Stimulated activated CD8-positive, alpha-beta memory T cell treated with anti-CD3 and anti-CD28 coated beads, Interleukin-4, amount 100 ng/mL, for 48 hours (primary cell): Measurements from ENCODE around the gene C5orf58.
A peak's percentile ranks its signal among the peaks of the same experiment; 100 is the strongest.
"Not testable (repeated sequence)": the region's sequence is repeated elsewhere in the genome, so short reads cannot be mapped to it uniquely, and the experiment has no call there.

Experiments used
- DNase-seq: peaks from one replicate; pipeline ENCODE4 v3.0.0-alpha.2; 2020

C5orf58 gene

DNA sequence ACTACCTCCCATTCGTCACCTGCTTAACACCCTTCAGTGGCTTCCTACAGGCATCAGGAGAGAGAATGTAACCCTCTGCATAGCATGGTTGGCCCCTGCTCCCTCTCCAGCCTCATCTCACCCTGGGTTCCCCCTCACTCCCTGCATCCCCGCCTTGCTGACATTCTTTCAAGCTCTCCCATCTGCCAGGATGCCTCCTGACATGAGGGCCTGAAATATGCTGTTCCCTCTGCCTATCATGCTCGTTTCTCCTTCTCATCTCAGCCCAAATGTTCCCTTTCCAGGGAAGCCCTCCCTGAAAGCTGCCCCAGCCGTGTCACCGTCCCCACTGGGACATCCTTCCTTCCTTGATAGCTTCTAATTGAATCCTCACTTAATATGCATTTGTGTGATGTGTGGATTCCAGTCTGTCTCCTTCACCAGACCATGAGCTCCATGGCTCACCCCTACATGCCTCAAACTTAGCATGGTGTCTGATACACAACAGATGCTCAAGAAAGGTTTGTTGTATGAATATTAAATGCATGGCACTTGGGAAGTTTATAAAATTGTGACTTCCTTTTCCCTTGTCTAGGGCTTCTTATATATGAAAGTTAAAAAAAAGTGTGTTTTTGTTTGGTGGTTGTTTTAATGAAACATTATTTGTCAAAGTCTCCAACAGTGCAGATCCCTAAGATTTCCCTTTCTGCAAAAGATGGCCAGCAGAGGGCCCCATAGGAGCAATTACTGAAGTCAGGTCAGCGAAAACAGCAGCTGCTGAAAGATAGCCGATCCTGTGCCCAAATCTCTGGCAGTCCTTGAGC lies 7.3 kb upstream of the C5orf58 start:
- peak; percentile 87 for DNase-seq

DNA sequence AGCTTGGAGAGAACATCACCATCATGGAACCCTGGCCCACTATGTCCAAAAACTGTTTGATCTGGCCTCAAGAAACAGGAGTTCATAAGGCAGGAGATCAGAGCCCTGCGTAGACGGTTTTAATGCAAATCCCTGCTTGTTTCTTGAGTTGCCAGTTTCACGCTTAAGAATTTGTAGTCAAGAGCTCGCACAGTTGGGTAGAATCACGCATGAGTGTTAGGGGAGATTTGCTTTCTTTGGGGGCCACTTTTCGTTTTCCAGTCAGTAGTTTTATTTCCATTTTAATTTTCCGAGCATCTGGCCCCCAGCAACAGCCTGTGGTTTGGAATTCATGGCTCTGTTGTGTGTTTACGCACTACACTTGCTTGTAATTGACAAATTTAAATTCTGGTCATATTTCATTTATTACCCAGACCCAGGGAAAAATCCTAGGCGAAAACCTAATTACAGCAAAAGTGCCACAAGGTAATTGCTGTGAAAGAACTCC lies 6.6 kb upstream of the C5orf58 start:
- DNase-seq, result no peak

DNA sequence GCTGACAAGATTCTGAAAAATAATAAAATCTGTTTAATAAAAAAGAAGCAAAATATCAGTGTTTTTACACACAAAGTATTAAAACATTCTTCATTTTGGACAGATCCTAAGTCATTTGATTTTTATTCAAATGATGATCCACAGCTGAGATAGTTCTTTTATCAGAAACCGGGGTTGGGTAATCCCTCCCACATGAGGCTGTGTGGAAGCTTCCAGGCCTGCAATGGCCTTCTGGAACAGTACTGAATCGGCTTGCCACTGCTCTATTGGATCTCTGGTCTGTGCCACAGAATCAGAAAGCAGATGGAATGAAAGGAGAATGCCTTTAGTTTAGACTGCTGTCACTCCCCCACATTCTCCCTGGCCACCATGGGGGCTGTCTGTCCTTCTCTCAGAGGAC lies 6.1 kb upstream of the C5orf58 start:
- DNase-seq, result no peak

DNA sequence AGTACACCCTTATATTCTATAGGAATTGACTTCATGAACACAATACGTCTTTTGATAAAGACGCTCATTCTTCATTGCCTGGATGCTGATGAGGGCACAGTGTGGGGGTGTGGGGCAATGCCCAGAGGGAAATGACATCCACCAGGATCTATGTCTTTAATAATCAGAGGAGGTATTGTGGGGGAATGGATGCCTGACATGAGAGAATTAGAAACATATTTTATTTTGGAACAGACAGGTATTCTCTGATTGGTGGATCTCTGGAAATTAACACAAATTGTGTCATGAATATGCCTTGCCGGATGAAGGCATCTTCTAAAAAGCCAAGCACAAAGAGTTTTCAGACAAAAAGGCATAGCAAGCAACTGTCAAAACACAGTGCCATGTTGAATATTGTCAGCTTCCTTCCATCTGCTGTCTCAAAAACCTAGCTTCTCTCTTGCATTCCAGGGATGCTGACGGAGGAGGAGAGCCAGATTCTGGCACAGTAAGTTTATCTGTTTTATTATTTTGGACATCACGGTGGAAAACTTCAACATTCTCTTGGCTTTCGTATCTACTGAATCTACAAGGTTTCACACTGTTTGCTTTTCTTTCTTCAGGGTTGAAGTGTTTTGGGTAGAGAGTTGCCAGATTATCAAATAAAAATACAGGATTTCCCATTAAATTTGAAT lies 3.9 kb upstream of the C5orf58 start:
- no peak for DNase-seq

DNA sequence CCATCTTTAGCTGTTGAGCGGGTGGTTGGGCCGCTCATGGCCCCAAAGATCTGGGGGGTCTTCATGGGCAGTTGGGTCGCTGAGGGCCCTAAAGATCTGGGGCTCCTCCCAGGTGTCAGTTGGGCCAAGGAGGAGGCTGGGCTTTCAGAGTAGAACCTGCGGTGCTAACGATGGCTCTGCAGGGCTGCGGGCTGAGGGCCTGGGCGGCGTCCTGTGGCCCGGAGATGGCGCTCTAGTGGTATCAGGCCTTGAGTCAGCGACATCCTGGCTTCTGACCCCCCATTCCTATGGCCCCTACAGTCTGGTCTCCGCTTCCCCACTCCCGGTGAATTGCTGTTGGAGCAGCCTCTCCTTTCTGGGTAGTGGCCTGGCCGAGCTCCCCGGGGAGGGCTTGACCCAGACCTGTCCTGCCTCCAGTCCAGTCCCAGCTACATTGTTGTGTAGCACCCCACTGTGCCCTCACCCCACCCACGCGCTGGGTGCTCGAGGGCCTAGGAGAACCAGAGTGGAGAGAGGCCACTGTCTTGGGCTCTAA lies 640 bp downstream of the C5orf58 start:
- no peak for DNase-seq

DNA sequence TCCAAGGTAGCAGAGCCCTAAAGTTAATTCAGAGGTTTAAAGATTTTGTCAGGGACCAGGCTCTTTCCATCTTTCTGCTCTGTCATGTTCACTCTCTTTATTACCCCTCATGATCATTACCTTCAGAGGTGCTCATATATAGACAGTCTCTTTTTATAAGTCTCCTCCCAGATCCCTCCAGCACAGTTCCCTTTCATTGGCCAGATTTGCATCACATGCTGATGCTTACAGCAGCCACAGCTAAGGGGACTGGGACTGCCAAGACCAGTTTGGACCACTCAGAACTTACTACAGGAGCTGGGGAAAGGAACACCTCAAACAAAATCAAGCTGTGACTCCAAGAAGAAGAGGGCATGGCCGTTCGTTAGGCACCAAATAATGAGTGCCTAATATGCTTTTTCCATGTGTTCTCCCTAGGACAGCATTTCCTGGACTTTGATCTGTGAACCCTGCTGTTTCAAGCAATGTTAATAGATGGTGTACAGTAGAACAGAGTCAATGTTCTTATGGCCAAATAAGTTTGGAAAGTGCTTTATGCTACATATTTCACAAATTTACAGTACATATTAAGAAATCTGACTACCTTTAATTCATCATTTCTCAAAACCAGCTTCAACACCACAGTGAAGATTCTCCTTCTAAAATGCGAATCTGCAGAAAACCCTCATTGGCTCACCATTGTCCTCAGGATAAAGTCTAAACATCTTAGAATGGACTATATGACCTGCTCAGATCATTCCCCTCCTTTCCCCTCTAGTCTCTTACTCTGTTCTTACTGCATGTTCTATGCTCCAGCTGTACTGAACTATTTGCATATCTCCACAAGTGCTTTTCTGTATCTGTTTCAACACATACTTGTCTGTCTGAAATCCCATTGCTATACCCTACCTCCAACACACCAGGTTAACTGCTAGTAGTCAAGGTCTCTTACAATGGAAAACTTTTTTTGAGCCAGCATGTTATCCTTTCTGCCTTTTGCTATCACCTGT lies 3.4 kb downstream of the C5orf58 start:
- DNase-seq, result no peak

DNA sequence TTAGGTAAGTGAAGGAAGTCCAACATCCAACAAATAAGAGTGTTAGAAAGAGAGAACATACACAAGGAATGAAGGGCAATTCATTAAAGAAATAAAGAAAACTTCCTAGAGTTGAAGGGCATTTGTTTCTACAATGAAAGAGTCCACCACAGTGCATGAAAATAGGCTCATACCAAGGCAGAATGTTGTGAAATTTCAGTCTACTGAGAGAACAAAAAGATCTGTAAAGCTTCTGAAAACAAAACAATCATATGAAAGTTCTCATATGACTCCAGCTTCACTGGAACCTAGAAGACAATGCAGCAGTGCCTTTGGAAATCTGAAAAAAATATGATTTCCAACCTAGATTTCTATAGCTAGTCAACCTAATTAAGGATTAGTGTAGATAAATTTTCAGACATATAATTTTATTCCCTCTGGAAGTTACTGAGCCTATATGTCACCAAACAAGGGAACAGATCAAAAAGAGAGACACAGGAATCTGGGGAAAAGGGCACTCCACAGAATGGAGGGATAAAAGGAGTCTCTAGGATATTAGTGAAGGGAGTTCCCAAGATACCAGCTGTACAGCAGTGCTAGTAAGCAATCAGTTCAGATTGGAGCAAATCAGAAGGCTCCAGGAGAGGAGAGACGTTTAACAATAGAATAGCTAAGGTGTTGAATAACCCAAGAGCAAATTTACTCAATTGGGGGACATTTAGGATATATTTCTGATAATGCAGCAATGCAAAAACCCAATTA lies 5.8 kb downstream of the C5orf58 start:
- DNase-seq, result no peak

DNA sequence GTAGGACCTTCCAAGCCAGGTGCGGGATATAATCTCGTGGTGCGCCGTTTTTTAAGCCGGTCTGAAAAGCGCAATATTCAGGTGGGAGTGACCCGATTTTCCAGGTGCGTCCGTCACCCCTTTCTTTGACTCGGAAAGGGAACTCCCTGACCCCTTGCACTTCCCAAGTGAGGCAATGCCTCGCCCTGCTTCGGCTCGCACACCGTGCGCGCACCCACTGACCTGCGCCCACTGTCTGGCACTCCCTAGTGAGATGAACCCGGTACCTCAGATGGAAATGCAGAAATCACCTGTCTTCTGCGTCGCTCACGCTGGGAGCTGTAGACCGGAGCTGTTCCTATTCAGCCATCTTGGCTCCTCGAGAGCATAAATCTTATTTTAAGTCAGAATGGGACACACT lies 12.7 kb downstream of the C5orf58 start:
- DNase-seq, result not testable (repeated sequence)

DNA sequence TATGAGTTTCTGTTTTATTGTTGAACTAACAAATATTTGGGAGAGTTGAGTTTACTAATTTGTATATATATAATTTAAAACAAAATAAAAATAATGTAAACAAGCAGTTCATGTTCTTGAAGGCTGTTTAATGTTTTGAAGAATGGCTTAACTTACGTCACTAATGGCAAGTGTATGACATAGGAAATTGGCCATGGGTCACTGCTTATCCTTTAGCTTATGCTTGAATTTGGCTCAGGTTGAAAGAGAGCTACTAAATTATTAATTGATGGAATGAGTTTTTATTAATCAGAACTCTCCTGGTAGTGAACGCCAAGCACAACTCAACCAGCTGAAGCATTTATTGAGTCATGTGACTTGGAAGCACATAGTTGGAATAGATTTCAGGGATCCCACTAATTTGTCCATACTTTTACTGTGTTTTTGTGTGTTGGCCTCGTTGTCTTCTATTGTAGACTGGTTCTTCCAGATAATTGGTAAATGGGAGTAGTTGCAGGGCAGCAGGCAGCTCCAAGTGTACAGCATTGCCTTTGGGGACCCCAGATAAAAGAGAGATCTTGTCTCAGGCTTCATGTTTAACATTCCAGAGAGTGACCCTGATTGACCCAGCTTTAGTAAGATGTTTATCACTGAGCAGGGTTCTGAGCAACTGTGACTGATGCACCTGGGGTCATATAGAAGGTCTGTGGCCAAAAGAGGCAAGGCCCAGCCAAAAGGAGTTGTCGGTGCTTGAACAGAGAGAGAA lies 13.5 kb downstream of the C5orf58 start:
- no peak for DNase-seq

DNA sequence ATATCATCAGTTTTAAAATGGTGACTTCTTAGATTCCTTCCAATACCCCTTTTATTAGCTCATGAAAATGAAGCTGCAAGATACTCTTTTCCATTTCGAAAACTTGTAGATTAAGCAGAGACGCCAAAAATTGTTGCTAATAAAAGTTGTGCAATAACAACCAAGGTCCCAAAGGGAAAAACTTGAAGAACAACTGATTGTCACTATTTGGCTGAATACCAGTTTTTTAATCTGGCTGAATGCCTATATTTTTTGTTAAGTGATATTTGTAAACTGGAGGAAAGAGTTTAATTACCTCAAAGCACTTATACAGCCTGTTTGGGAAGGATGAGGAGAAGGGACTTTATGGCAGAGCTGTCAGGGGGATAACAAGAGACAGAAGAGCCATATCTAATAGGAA lies 14.6 kb downstream of the C5orf58 start:
- no peak for DNase-seq

DNA sequence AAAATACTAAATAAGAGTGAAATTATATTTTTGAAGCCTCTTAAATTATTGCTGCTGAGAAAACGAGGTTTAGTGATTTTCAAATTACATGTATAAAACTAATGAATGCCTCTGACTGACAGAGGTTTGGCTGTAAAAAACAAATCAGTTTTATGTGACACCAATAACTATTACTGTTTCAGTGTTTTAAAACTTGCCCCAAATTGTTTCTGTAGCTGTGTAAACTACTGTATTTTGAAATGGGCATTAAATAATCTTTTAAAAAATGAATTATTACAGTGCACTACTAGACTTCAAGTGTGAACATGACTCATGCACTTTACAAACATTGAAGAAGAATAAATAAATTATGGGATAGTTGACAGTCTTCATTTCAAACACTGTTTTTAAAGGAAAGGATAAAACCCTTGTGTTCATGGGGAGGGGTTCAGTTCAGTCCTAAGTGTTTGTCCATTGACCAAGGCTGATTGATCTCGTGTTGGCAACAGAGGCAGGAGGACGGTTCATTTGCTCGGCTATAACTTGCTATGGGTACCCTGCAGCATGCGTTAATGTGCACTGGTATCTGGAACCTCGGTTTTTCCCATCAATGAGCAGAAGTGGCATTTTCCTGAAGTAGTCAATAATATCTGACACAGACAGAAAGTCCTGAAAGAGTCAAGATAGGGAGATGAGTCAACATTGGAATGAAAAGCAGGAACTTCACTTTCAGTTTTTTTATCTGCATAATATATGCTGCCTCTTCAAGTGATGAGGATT lies 15.6 kb downstream of the C5orf58 start:
- no peak for DNase-seq

DNA sequence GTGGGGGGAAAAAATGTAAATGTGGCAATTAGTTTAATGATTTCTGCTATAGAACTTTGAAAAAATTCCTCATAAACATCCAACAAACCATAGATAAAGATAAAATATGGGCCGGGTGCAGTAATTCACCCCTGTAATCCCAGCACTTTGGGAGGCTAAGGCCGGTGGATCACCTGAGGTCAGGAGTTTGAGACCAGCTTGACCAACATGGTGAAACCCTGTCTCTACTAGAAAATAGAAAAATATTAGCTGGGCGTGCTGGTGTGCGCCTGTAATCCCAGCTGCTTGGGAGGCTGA lies 16.1 kb downstream of the C5orf58 start:
- DNase-seq, result not testable (repeated sequence)

DNA sequence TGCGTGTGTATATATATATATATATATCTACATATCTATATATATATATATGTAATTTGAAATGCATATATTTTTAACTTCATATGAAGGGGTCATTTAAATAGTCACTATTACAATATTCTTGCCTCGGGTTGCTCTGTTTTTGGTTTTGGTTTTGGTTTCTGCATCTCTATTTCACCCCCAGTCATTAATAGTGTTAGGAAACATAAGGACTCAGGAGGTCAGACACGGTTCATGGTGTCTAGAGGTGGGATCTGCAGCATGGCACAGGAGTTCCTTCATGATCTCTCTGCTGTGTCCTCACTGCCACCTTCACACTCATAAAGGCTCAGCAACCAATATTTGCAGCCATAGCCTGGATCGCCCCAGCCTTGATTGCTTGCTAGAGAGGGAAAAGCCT lies 16.6 kb downstream of the C5orf58 start:
- DNase-seq, result no peak

DNA sequence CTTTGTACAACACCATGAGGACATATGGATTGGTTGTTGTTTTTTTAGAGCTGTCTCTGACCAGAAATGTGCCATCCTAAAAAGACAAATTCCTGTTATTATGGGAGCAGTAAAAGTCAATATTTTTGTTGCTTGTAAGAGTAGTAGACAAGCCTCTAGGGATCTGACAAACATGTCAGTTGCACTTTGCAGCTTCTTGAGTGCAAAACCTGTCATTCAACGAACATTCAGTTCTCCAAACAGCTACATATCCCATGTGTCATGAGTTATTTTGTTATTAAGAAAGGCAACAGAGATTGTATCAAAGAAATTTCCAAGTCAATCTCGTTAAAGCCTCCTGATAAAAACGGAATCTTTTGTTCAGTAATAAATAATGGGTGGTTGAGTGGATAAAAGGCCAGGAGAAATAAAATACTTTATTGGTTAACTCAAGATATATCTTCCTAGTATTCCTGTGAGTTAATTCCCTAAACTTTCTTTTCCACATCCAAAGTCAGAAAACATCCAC lies 18.1 kb downstream of the C5orf58 start:
- no peak for DNase-seq

DNA sequence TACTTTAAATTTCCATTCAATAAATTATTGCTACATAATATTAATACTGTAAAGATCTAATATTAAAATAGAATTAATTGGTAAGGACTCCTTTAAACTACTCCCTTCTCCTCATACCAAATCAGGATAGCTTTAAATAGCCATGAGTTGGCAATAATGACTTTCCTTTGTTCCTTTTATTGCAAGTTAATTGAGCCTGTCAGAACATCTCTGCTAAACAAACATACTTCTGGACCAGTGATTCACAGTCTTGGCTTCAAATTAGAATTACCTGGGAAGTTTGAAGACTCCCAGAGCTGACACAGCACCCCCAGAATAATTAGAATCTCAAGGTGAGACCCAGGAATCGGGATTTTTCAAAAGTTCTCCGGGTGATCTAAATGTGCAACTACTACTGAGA lies 18.7 kb downstream of the C5orf58 start:
- no peak for DNase-seq

DNA sequence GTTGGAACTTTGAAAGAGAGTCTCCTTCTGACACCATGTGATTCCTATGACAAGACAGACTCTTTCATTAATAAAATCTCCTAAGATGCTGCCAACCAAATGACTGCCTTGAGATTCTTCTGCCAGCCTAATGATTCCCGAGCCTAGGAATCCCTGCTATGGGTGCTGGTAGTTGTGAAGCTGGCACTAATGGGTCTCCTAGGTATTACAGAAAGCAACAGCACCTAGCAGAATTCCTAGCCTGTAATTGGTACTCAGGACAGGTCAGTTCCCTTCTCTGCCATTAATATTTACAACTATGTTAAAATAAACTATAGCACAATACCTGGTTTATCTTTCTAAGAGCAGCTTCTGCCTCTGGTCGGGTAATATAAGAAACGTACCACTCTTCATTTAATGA lies 19.3 kb downstream of the C5orf58 start:
- no peak for DNase-seq

DNA sequence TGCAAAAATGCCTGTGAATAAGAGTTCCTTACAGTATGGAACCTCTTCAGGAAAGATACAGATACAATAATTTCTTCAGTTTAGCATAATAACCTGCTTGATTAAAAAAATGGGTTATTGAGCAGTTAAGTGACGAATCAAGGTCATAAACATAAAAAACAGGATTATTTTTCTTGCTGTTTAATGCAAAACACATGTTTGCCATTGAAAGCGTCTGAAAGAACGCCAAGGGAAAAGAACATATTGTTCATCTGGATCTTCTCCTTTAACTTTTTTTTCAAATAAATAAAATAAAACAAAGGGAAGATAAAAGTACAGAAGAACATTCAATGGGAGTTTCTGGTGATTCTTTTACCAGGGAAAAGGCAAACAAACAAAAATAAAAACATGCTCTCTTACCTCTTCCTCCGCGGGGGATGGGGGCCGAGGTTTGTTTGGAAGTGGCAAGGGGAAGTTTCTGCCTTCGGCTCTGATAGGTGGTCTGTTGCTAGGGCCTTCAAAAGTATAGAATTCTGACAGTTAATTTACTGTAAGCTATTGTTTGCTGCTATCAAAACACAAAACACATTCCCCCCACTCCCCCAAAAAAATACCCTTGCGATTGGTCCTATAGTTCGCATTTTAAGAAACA lies 20.1 kb downstream of the C5orf58 start:
- DNase-seq, result no peak

DNA sequence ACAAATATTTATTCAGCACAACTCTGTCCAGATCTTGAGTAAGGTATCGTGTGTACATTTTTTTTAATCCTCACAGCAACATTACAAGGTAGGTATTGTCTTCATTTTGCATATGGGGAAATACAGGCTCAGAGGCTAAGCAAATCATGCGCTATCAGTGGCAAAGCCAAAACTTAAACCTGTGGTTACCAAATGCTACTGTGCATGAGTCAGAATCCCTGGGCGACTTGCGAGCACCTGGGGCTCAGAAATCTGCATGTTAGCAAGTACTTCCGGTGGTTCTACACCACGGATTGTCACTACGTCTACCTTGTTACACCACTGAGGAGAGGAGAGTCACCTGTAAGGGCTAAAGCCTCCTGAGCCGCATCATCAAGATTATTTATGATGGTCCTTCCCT lies 21.3 kb downstream of the C5orf58 start:
- peak; percentile 65 for DNase-seq

DNA sequence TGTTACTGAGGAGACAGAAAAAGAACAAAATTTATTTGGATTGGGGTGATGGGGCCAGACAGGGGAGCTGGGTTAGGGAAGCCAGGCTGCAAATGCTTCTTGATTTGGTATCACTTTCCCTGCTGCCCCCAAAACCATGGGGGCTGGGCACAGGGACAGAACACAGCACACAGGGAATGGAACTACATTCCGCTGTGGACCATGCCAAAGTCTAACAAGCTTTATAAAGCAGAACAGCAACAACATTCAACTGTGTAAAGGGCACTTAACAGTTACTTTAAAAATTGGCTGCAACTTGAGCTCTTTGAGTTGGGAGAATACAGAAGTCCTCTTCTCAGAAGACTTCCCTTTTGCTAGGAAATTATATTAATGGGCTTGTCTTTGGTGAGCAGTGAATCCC lies 23.8 kb downstream of the C5orf58 start:
- DNase-seq, result no peak

DNA sequence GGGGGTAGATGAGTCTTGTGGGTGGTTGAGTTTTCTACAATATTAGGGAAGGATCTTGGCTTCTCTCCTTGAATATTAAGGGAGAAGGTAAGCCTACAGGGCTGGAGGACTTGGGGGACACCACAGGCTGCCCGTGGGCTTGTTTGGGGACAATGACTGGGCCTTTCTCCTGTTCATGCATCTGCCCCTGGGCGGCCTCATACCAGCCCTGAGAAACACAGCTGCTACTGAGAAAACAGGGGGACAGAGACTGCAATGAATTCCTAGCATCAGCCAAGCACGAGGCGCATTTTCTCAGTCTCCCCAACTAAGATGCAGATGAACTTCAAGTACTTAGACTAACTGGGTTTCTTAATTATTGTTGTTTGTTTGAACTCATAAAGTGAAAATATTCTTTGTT lies 24.6 kb downstream of the C5orf58 start:
- DNase-seq, result no peak
